CD14-positive monocyte (primary cell): ENCODE data around the gene GALNS. TPM values are rescaled to one million over a fixed set of nuclear protein-coding genes. Genes with fewer than 3 reads are reported as not detected.

Experiments
- DNase-seq, 3 donors: peaks; one replicate each; pipeline ENCODE4 v3.0.0-alpha.2; 2011 to 2022
- H2AFZ ChIP-seq: 2 replicates; pipeline ENCODE4 v1.6.0; 2012; ENCODE audit warnings: mild to moderate bottlenecking, low read depth, low read length, inconsistent platforms; ENCODE audit not compliant: insufficient read depth, poor library complexity, severe bottlenecking
- H3K27ac ChIP-seq, 2 donors: 1 replicate in 1 of 2; 2 replicates in 1 of 2; pipeline ENCODE4 v1.5.1; 2012 to 2013; ENCODE audit warnings: low read length in 2 of 2, control low read depth in 1 of 2, inconsistent platforms in 1 of 2, low read depth in 1 of 2, mild to moderate bottlenecking in 1 of 2
- H3K27me3 ChIP-seq, 2 donors: one replicate each; pipeline versions ENCODE4 v1.6.0 to v1.6.1; 2011 to 2013; ENCODE audit warnings: low read length in 2 of 2; ENCODE audit not compliant: control insufficient read depth in 2 of 2, insufficient read depth in 2 of 2
- H3K36me3 ChIP-seq, 2 donors: replicated peaks in 1 of 2; 1 replicate in 1 of 2; 2 replicates in 1 of 2; pipeline versions ENCODE4 v1.5.1 to v1.6.1; 2012 to 2013; ENCODE audit warnings: low read length in 2 of 2, control low read depth in 1 of 2, inconsistent platforms in 1 of 2, mild to moderate bottlenecking in 1 of 2; ENCODE audit not compliant: insufficient read depth in 2 of 2, control insufficient read depth in 1 of 2
- H3K4me1 ChIP-seq, 2 donors: 1 replicate in 1 of 2; 2 replicates in 1 of 2; pipeline versions ENCODE4 v1.5.1 to v1.6.1; 2012 to 2013; ENCODE audit warnings: low read length in 2 of 2, control low read depth in 1 of 2, inconsistent platforms in 1 of 2, mild to moderate bottlenecking in 1 of 2, moderate library complexity in 1 of 2; ENCODE audit not compliant: insufficient read depth in 2 of 2, control insufficient read depth in 1 of 2
- H3K4me2 ChIP-seq: replicated peaks from 2 replicates; pipeline ENCODE3; 2012; ENCODE audit warnings: low read length, moderate library complexity, mild to moderate bottlenecking; ENCODE audit not compliant: poor library complexity, severe bottlenecking; ENCODE audit errors: extremely low read depth
- H3K4me3 ChIP-seq, 3 experiments: fragments of 200-600 bp in 1 of 3; sonication (generic) in 1 of 3; replicated peaks in 1 of 3; 1 replicate in 2 of 3; 2 replicates in 1 of 3; pipeline ENCODE4 v1.5.1; 2011 to 2013; ENCODE audit warnings: low read length in 3 of 3, mild to moderate bottlenecking in 3 of 3, control low read depth in 2 of 3, low read depth in 2 of 3, inconsistent platforms in 1 of 3, moderate library complexity in 1 of 3
- H3K79me2 ChIP-seq: 2 replicates; pipeline ENCODE4 v1.6.0; 2012; ENCODE audit warnings: mild to moderate bottlenecking, control low read depth, inconsistent platforms, low read length, moderate library complexity; ENCODE audit not compliant: insufficient read depth
- H3K9ac ChIP-seq: 2 replicates; pipeline ENCODE4 v1.6.0; 2017; ENCODE audit warnings: low read length, mild to moderate bottlenecking; ENCODE audit not compliant: insufficient read depth, poor library complexity, severe bottlenecking
- H3K9me3 ChIP-seq, 2 donors: replicated peaks in 1 of 2; 1 replicate in 1 of 2; 2 replicates in 1 of 2; pipeline versions ENCODE4 v1.5.1 to v1.6.1; 2012 to 2013; ENCODE audit warnings: low read length in 2 of 2, control low read depth in 1 of 2; ENCODE audit not compliant: control insufficient read depth in 1 of 2, insufficient read depth in 1 of 2
- H4K20me1 ChIP-seq: 2 replicates; pipeline ENCODE4 v1.6.0; 2012; ENCODE audit warnings: mild to moderate bottlenecking, low read length, control low read depth, moderate library complexity; ENCODE audit not compliant: insufficient read depth
- H3K27ac Mint-ChIP-seq, 7 donors: one replicate each; pipeline ENCODE4 v1.8.0; 2020; ENCODE audit warnings: mild to moderate bottlenecking in 7 of 7, mixed read lengths in 7 of 7, moderate library complexity in 6 of 7, inconsistent platforms in 2 of 7
- H3K27me3 Mint-ChIP-seq, 3 donors: one replicate each; pipeline ENCODE4 v1.8.0; 2021 to 2022; ENCODE audit warnings: low read depth in 3 of 3, mild to moderate bottlenecking in 3 of 3, mixed read lengths in 3 of 3, moderate library complexity in 3 of 3, inconsistent platforms in 1 of 3
- H3K36me3 Mint-ChIP-seq, 2 donors: one replicate each; pipeline ENCODE4 v1.8.0; 2020; ENCODE audit warnings: mixed read lengths in 2 of 2, inconsistent platforms in 1 of 2, mild to moderate bottlenecking in 1 of 2
- H3K4me1 Mint-ChIP-seq: one replicate; pipeline ENCODE4 v1.8.0; 2020; ENCODE audit warnings: mild to moderate bottlenecking, mixed read lengths
- H3K4me3 Mint-ChIP-seq, 2 donors: one replicate each; pipeline ENCODE4 v1.8.0; 2020; ENCODE audit warnings: mild to moderate bottlenecking in 2 of 2, mixed read lengths in 2 of 2, moderate library complexity in 1 of 2
- H3K9me3 Mint-ChIP-seq, 7 donors: one replicate each; pipeline ENCODE4 v1.8.0; 2020 to 2022; ENCODE audit warnings: mixed read lengths in 7 of 7, mild to moderate bottlenecking in 6 of 7, moderate library complexity in 6 of 7, inconsistent platforms in 2 of 7
- CTCF ChIP-seq: fragments of 200-600 bp; IDR thresholded peaks from one replicate; pipeline ENCODE4 v1.8.0; 2022; ENCODE audit warnings: antibody characterized with exemption, mild to moderate bottlenecking
- WGBS: methylation state at CpG from one replicate; pipeline ENCODE4 v1.1.5; 2013; ENCODE audit warnings: missing lambda C conversion rate; ENCODE audit not compliant: insufficient coverage; 5-methylcytosine and 5-hydroxymethylcytosine counted together
- intact Hi-C, 2 donors: fragments of 100-400 bp; cut with micrococcal nuclease; formaldehyde crosslinking; loops; one replicate each; pipeline versions ENCODE4 v1.15.0 to v1.15.1; 2023
- polyA plus RNA-seq, 3 donors: library from polyadenylated mRNA; depleted of rRNA in 1 of 3; unstranded in 2 of 3; stranded (reverse) in 1 of 3; fragments of 300-500 nt in 2 of 3; fragments of >200 nt in 1 of 3; fragmentation: Illumina TruSeq in 2 of 3; gene quantifications; 1 replicate in 2 of 3; 2 replicates in 1 of 3; pipeline ENCODE4 v1.2.3, GENCODE V29; 2012 to 2021

Gene GALNS
- polyA plus RNA-seq, 3 donors, result 20.2 to 34.4 (median 32.2) TPM

- Histone ChIP-seq H4K20me1 (peaks cover 100% of the 10 kb centered on the region), H3K4me2 (no peak overlapping the region), H3K9ac (no peak overlapping the region), H3K9me3 (no peaks in the 10 kb centered on the region), H3K4me3 (no peak overlapping the region), H3K79me2 (peaks cover 17% of the 10 kb centered on the region), H3K4me1 (no peaks in the 10 kb centered on the region), H3K27ac (no peak overlapping the region), H3K36me3 (peaks cover 74 to 86% of the 10 kb centered on the region in 2 donors), H2AFZ (no peak overlapping the region), H3K27me3 (no peaks in the 10 kb centered on the region)
- peaks cover 42 to 71% of the 10 kb centered on the region in 2 donors for H3K36me3 Mint-ChIP-seq
- no peak overlapping the region for H3K4me3 Mint-ChIP-seq
- peaks cover 0 to 4% (median 0%) of the 10 kb centered on the region in 7 donors for H3K9me3 Mint-ChIP-seq
- no peak for DNase-seq
- TF ChIP-seq CTCF, result no peak
- WGBS, result 92% methylated on average over 29 of the region's 41 CpGs
- H3K4me1 Mint-ChIP-seq, result peaks cover 2% of the 10 kb centered on the region
- no peak overlapping the region for H3K27ac Mint-ChIP-seq
- intact Hi-C loops, result no loop called here
- H3K27me3 Mint-ChIP-seq, result no peaks in the 10 kb centered on the region
These were observed 43.3 kb upstream of the GALNS start for GRCh38 chr16:88899901-88900661.

- Histone ChIP-seq H3K27ac (no peak overlapping the region), H3K4me1 (no peaks in the 10 kb centered on the region), H3K4me2 (no peak overlapping the region), H3K27me3 (no peaks in the 10 kb centered on the region), H4K20me1 (peaks cover 98% of the 10 kb centered on the region), H3K9me3 (no peaks in the 10 kb centered on the region), H3K9ac (no peak overlapping the region), H2AFZ (no peak overlapping the region), H3K4me3 (no peak overlapping the region), H3K79me2 (peaks cover 6% of the 10 kb centered on the region), H3K36me3 (peaks cover 80 to 88% of the 10 kb centered on the region in 2 donors)
- peak overlapping the region in 1 of 7 donors; percentile 46 for H3K27ac Mint-ChIP-seq
- no peak for DNase-seq
- TF ChIP-seq CTCF, result no peak
- H3K27me3 Mint-ChIP-seq, result no peaks in the 10 kb centered on the region
- 92% methylated on average over 22 of the region's 34 CpGs for WGBS
- peaks cover 41 to 68% of the 10 kb centered on the region in 2 donors for H3K36me3 Mint-ChIP-seq
- no peaks in the 10 kb centered on the region for H3K4me1 Mint-ChIP-seq
- intact Hi-C loops, result no loop called here
- no peak overlapping the region for H3K4me3 Mint-ChIP-seq
- H3K9me3 Mint-ChIP-seq, result peaks cover 0 to 5% (median 0%) of the 10 kb centered on the region in 7 donors
These were observed 41.1 kb upstream of the GALNS start for GRCh38 chr16:88897696-88898425.
